A549 treated with RU486 at 1 μM for 4 hours (cell line): Measurements from ENCODE around the gene SLC6A11. TPM values are rescaled to one million over a fixed set of nuclear protein-coding genes. Genes with fewer than 3 reads are reported as not detected.

Experiments used
- total RNA-seq: library from RNA; stranded (reverse); fragments of 200-300 nt; extraction: Qiagen RNA extraction; gene quantifications from 5 replicates; pipeline ENCODE4 v1.2.3, GENCODE V29; 2022; ENCODE audit warnings: low read depth

SLC6A11 gene
- 0.07 to 0.08 TPM in 2 of 5 replicates, not detected in the others for total RNA-seq

DNA sequence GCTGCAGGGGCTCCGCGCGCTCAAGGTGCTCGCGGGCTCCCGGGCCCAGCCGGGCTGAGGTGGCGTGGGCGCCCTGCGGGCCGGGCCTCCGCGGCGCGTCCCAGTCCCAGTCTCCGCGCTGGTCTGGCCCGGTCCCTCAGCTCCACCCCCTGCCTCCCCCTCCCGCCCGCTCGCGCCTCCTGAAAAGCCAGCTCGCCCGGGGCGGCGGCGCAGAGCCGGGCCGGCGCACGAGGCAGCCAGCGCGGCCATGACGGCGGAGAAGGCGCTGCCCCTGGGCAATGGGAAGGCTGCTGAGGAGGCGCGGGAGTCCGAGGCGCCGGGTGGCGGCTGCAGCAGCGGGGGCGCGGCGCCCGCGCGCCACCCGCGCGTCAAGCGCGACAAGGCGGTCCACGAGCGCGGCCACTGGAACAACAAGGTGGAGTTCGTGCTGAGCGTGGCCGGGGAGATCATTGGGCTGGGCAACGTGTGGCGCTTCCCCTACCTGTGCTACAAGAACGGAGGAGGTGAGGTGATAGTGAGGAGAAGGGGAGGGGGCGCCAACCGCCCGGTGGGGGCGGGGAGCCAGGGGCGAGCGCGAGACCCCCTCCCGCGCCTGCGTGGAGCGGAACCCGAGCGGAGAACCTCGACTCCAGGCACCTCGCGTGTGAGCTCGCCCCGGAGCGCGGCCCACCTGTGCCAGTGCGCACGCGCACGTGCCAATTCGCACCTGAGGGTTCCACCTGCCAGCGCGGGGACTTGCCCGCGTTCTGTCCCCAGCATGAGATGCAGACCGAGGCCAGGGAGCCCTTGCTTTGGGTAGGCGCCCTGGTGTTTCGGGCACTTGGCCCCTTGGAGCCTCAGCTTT is at the start of gene SLC6A11:
TSS of gene SLC6A11 (plus strand) at position 210 of the 844 bp plus-strand sequence. CDS start at position 248, 38 bp downstream.

Other genes with a start within 250 kb of the SLC6A11 start
- not detected in 5 replicates for gene SLC6A1, start 176.5 kb downstream of the SLC6A11 start, total RNA-seq